ENCODE results near the gene KCNH1. TPM values are rescaled to one million over a fixed set of nuclear protein-coding genes. Genes with fewer than 3 reads are reported as not detected.

KCNH1 gene
- total and polyA plus RNA-seq, 2 experiments from 2014 or later = 0.03 to 0.17 TPM

GRCh38 chr1:210900079-210900478, 233.9 kb downstream of the KCNH1 start:
- no peaks in the 10 kb centered on the region for H3K9me2 ChIP-seq (replicated peaks; ENCODE audit: insufficient read depth)
- no peak overlapping the region for H2AFZ ChIP-seq
- H3K4me2 ChIP-seq = no peak overlapping the region
- WGBS (ENCODE audit: low lambda C conversion rate, missing lambda C conversion rate) = 34% methylated on average over 2 of the region's 2 CpGs
- TF ChIP-seq EZH2 (IDR thresholded peaks at IDR 0.05; ENCODE audit: borderline replicate concordance) = no peak
- no peak for TF ChIP-seq EZH2phosphoT487 (IDR thresholded peaks at IDR 0.05; ENCODE audit: low read depth, severe bottlenecking, unreplicated experiment)
- no peak for TF ChIP-seq CTCF (IDR thresholded peaks at IDR 0.05; ENCODE audit: poor library complexity)
- no peak overlapping the region for H3K4me3 ChIP-seq
- no peak for DNase-seq (ENCODE audit: low spot score)
- no peaks in the 10 kb centered on the region for H3K27me3 ChIP-seq
- H3K4me1 ChIP-seq (ENCODE audit: insufficient read depth) = no peaks in the 10 kb centered on the region
- no peaks in the 10 kb centered on the region for H3K79me2 ChIP-seq
- H3K36me3 ChIP-seq (replicated peaks; ENCODE audit: insufficient read depth, low read depth) = no peaks in the 10 kb centered on the region
- H3K27ac ChIP-seq = no peak overlapping the region
- no peaks in the 10 kb centered on the region for H4K20me1 ChIP-seq (ENCODE audit: insufficient read depth, poor library complexity, severe bottlenecking)
- no peaks in the 10 kb centered on the region for H3K9me3 ChIP-seq (ENCODE audit: low read depth)

GRCh38 chr1:210899676-210900075, 234.3 kb downstream of the KCNH1 start:
- no peaks in the 10 kb centered on the region for H3K4me1 ChIP-seq (ENCODE audit: insufficient read depth)
- no peaks in the 10 kb centered on the region for H3K79me2 ChIP-seq
- no peak overlapping the region for H2AFZ ChIP-seq
- no peaks in the 10 kb centered on the region for H4K20me1 ChIP-seq (ENCODE audit: insufficient read depth, poor library complexity, severe bottlenecking)
- no peak overlapping the region for H3K4me3 ChIP-seq
- H3K36me3 ChIP-seq (replicated peaks; ENCODE audit: insufficient read depth, low read depth) = no peaks in the 10 kb centered on the region
- no peak overlapping the region for H3K27ac ChIP-seq
- peak; percentile 10 for DNase-seq (ENCODE audit: low spot score)
- H3K9me2 ChIP-seq (replicated peaks; ENCODE audit: insufficient read depth) = no peaks in the 10 kb centered on the region
- H3K4me2 ChIP-seq = no peak overlapping the region
- TF ChIP-seq CTCF (IDR thresholded peaks at IDR 0.05; ENCODE audit: poor library complexity) (no peak), EZH2phosphoT487 (IDR thresholded peaks at IDR 0.05; ENCODE audit: low read depth, severe bottlenecking, unreplicated experiment) (no peak), EZH2 (IDR thresholded peaks at IDR 0.05; ENCODE audit: borderline replicate concordance) (no peak)
- H3K27me3 ChIP-seq = no peaks in the 10 kb centered on the region
- H3K9me3 ChIP-seq (ENCODE audit: low read depth) = no peaks in the 10 kb centered on the region
- WGBS (ENCODE audit: low lambda C conversion rate, missing lambda C conversion rate) = 49% methylated on average over 2 of the region's 2 CpGs

GRCh38 chr1:210898473-210898872, 235.5 kb downstream of the KCNH1 start:
- no peak for DNase-seq (ENCODE audit: low spot score)
- H3K4me2 ChIP-seq = no peak overlapping the region
- no peaks in the 10 kb centered on the region for H3K4me1 ChIP-seq (ENCODE audit: insufficient read depth)
- H2AFZ ChIP-seq = no peak overlapping the region
- H3K79me2 ChIP-seq = no peaks in the 10 kb centered on the region
- H3K4me3 ChIP-seq = no peak overlapping the region
- no peaks in the 10 kb centered on the region for H3K9me3 ChIP-seq (ENCODE audit: low read depth)
- no peaks in the 10 kb centered on the region for H3K36me3 ChIP-seq (replicated peaks; ENCODE audit: insufficient read depth, low read depth)
- no peaks in the 10 kb centered on the region for H4K20me1 ChIP-seq (ENCODE audit: insufficient read depth, poor library complexity, severe bottlenecking)
- no peak for TF ChIP-seq CTCF (IDR thresholded peaks at IDR 0.05; ENCODE audit: poor library complexity)
- TF ChIP-seq EZH2phosphoT487 (IDR thresholded peaks at IDR 0.05; ENCODE audit: low read depth, severe bottlenecking, unreplicated experiment) = no peak
- no peak for TF ChIP-seq EZH2 (IDR thresholded peaks at IDR 0.05; ENCODE audit: borderline replicate concordance)
- H3K27me3 ChIP-seq = no peaks in the 10 kb centered on the region
- H3K27ac ChIP-seq = no peak overlapping the region
- WGBS (ENCODE audit: low lambda C conversion rate, missing lambda C conversion rate) = 92% methylated on average over 5 of the region's 5 CpGs
- no peaks in the 10 kb centered on the region for H3K9me2 ChIP-seq (replicated peaks; ENCODE audit: insufficient read depth)

- H3K4me3 ChIP-seq = no peak overlapping the region
- no peaks in the 10 kb centered on the region for H4K20me1 ChIP-seq (ENCODE audit: insufficient read depth, poor library complexity, severe bottlenecking)
- TF ChIP-seq CTCF (IDR thresholded peaks at IDR 0.05; ENCODE audit: poor library complexity) (no peak), EZH2 (IDR thresholded peaks at IDR 0.05; ENCODE audit: borderline replicate concordance) (no peak), EZH2phosphoT487 (IDR thresholded peaks at IDR 0.05; ENCODE audit: low read depth, severe bottlenecking, unreplicated experiment) (no peak)
- H3K27me3 ChIP-seq = no peaks in the 10 kb centered on the region
- no peak for DNase-seq (ENCODE audit: low spot score)
- no peaks in the 10 kb centered on the region for H3K4me1 ChIP-seq (ENCODE audit: insufficient read depth)
- no peak overlapping the region for H3K4me2 ChIP-seq
- no peak overlapping the region for H3K27ac ChIP-seq
- no peaks in the 10 kb centered on the region for H3K36me3 ChIP-seq (replicated peaks; ENCODE audit: insufficient read depth, low read depth)
- no peaks in the 10 kb centered on the region for H3K9me3 ChIP-seq (ENCODE audit: low read depth)
- H3K9me2 ChIP-seq (replicated peaks; ENCODE audit: insufficient read depth) = no peaks in the 10 kb centered on the region
- 76% methylated on average over 2 of the region's 2 CpGs for WGBS (ENCODE audit: low lambda C conversion rate, missing lambda C conversion rate)
- no peaks in the 10 kb centered on the region for H3K79me2 ChIP-seq
- H2AFZ ChIP-seq = no peak overlapping the region
Observed at GRCh38 chr1:210883821-210884220, 250.1 kb downstream of the KCNH1 start.
